ENCODE results near the gene SMIM44.
A peak's percentile ranks its signal among the peaks of the same experiment; 100 is the strongest.
"Not testable (repeated sequence)": the region's sequence is repeated elsewhere in the genome, so short reads cannot be mapped to it uniquely, and the experiment has no call there.

SMIM44 gene

DNA sequence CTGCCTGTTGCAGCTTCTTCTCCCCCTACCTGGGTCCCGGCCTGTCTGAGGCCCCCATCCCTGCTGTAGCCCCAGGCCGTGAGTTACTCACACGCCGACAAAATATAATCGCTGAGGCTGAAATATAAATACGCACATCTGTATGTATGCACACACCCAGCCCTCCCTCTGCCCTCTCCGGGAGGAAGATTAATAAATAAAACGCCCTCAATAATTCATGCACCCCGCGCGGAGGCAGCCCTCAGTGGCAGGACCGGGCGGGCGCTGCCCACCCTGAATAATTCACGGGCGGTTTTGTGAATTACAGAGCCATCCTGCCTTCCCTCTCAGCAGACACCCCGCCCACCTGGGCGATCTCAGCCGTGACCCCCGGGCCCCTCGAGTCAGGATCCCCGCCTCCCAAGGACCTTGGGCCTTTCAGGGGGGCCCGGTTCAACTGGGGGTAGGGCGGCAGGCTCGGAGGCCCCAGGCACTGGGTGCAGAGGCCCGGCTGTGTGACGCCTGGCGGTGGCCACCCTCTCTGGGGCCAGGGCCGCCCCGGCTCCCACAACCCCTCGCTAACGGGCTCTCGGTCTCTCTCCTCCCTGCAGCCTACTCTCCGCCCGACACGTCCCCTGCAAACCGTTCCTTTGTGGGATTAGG, 27.2 kb downstream of the SMIM44 start:
- DNase-seq = no peak

DNA sequence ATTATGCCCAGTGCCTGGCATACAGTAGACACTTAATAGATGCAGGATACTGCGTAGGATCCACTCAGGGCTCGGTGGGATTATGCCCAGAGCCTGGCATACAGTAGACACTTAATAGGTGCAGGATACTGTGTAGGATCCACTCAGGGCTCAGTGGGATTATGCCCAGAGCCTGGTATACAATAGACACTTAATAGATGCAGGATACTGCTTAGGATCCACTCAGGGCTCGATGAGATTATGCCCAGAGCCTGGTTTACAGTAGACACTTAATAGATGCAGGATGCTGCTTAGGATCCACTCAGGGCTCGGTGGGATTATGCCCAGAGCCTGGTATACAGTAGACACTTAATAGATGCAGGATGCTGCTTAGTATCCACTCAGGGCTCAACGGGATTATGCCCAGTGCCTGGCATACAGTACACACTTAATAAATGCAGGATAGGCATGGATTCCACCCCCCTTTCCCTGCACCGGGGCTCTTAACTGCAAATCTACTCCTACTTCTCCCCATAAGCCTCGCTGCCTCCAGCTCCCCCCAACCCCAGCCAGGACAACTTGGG, 27.8 kb downstream of the SMIM44 start:
- DNase-seq = no peak

DNA sequence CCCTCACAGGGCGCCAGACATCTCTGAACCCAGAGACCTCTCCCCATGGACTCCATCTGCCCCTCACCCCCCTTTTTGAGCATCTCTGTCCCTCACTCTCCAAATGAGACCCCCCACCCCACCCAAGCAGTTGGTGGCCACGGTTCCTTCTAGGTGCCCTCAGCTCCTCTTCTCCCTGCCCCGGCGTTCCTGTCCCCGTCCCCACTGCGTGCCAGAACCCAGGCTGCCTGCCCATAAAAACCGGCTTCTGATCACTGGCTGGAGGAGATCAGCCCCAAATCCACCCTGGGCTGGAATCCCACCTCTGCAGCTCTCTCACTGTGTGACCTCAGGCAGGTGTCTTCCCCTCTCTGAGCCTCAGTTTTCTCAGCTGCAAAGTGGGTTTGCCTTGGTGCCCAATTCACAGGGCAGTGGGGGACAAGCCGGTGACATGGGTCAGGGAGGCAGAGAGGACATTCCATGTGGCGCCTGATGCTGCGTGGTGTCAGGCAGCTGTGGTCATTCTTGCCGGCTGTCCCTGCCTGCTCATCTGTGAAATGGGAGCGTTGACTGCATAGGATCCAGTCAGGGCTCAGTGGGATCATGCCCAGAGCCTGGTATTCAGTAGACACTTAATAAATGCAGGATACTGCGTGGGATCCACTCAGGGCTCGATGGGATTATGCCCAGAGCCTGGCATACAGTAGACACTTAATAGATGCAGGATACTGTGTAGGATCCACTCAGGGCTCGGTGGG, 28.4 kb downstream of the SMIM44 start:
- DNase-seq = no peak

DNA sequence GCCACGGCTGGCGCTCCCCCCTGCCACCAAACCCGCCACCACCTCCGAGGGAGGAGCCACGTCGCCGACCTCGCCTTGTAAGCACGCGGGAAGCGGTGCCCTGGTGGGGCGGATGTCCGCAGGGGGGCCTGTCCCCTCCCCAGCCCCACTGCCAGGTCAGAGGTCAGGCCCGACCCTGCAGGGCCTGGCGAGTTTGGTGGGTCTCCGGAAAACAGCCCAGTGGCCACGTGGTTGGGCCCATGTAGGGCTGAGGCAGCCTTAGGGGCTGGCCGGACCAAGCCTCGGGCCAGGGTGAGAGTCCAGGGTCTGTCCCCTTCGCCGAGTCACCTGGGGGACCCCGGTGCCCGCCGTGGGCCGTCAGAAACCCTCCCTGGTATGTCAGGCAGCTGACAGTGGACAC, 29.4 kb downstream of the SMIM44 start:
- DNase-seq = no peak

DNA sequence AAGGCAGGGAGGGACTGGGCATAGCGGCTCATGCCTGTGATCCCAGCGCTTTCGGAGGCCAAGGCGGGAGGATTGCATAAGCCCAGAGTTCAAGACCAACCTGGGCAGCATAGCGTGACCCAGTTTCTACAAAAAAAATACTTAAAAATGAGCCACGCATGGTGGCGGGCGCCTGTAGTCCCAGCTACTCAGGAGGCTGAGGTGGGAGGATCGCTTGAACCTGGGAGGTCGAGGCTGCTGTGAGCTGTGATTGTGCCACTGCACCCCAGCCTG, 30.4 kb downstream of the SMIM44 start:
- DNase-seq = not testable (repeated sequence)

DNA sequence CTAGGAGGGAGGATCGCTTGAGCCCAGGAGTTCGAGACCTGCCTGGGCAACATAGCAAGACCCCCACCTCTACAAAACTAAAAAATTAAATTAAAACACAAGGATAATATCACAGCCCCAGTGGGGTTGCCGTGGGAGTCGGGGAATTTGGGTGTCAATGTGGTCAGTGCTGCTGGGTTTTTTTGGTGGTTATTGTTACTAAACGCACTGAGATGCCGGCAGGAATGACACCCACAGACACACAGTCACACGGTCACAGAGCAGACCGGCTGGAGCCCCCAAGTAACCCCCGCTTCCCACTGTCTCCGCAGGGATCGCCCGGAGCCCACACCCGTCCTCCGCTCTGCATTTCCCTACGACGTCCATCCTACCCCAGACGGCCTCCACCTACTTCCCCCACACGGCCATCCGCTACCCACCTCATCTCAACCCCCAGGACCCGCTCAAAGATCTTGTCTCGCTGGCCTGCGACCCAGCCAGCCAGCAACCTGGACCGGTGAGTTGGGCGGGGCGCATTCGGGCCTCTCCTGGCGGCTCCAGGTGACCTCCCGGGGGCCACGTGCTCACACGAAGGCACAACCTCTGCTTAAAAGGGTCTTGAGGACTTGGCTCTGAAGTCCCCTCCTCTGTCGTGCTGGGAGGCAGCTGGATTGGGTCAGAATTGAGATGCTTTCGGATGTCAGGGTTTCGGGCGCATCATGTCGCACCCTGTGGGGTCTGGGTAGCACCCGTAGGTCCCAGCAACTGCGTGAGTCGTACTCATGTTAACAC, 30.9 kb downstream of the SMIM44 start:
- no peak for DNase-seq

DNA sequence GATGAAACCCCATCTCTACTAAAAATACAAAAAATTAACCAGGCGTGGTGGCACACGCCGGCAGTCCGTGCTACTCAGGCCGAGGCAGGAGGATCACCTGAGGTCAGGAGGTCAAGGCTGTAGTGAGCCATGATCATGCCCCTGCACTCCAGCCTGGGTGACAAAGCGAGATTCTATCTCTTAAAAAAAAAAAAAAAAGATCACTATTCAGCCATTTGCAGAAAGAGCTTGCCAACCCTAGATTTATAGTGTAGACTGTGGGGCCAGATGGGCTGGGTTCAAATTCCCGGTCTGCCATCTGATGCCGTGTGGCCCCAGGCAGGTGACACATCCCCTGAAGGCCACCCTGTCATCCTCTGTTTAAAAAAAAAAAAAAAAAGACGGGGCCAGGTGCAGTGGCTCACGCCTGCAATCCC, 31.8 kb downstream of the SMIM44 start:
- no peak for DNase-seq

DNA sequence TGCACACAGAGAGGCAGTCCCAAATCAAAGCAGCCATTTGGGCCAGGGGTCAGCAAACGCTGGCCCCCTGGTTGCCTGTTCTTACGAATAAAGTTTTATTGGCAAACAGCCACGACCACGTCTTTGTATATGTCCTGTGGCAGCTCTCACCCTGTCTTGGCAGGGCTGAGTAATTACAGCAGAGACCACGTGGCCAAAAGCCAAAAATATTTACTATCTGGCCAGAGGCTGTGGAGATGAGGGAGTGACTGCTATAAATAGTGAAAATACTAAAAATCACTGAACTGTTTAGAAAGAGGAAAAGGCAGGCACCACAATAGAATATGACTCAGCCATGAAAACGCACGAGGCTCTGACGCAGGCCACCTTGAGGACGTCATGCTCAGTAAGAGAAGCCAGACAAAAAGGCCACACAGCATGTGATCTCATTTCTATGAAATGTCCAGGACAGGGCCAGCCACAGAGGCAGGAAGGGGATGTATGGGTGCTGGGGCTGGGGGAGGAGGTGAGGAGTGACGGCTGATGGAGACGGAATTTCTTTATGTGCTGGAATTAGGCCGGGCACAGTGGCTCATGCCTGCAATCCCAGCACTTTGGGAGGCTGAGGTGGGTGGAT, 32.3 kb downstream of the SMIM44 start:
- no peak for DNase-seq

DNA sequence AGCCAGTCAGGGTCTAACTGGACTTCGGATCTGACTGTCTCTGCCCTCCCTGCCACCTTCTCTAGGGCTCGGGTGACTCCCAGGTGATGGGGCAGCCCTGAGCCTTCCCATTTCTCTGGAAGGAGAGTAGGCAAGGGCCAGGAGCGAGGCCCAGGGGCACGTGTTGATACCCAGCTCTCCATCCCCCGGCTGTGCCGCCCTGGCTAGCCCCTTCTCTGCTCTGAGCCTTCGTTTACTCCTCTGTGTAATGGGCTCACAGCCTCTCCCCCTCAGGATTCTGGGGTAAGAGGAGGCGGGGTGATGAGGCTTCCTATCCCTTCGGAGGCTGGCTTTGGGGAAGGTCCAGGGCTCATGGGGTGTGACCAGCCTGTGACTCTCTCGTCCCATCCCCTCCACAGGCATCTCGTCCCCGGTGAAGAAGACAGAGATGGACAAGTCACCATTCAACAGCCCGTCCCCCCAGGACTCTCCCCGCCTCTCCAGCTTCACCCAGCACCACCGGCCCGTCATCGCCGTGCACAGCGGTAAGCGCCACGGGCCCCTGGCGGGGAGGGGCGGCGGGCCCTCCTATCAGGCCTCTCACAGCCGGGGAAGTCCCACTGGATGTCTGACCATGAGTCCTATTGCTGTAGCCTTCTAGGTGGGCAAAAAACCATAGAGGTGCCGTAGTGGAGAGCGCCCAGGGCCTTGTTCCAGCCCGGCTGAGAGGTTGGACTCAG, 34.5 kb downstream of the SMIM44 start:
- DNase-seq = no peak

DNA sequence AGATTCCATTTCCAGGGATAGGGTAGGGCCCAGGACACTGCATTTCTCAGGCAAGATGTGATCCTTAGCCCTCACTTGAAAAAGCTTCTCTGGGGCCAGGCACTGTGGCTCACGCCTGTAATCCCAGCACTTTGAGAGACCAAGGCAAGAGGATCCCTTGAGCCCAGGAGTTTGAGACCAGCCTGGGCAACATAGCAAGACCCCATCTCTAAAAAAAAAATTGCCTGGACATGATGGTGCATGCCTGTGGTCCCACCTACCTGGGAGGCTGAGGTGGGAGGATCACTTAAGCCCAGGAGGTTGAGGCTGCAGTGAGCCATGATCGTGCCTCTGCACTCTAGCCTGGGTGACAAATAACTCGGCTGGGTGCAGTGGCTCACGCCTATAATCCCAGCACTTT, 36.6 kb downstream of the SMIM44 start:
- not testable (repeated sequence) for DNase-seq

DNA sequence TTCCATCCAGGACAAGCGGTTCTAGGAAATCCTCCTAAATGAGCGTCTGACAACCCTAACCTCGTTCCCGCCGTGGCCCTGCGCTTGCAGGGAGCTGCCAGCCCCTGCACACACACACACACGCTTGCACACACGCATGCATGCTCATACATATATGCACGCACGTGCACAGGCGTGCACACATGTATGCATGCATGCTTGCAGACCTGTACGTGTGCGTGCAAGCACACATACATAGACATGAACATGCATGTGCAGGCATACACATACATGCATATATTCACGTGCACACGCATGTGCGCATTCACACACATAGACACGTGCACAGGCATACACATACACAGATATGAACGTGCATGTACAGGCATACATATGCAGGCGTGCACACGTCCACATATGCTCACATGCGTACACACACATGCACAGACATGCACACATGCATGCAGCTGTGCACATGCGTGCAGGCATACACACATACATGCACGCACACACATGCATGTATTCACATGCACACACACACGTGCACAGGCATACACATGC, 38.5 kb downstream of the SMIM44 start:
- no peak for DNase-seq

DNA sequence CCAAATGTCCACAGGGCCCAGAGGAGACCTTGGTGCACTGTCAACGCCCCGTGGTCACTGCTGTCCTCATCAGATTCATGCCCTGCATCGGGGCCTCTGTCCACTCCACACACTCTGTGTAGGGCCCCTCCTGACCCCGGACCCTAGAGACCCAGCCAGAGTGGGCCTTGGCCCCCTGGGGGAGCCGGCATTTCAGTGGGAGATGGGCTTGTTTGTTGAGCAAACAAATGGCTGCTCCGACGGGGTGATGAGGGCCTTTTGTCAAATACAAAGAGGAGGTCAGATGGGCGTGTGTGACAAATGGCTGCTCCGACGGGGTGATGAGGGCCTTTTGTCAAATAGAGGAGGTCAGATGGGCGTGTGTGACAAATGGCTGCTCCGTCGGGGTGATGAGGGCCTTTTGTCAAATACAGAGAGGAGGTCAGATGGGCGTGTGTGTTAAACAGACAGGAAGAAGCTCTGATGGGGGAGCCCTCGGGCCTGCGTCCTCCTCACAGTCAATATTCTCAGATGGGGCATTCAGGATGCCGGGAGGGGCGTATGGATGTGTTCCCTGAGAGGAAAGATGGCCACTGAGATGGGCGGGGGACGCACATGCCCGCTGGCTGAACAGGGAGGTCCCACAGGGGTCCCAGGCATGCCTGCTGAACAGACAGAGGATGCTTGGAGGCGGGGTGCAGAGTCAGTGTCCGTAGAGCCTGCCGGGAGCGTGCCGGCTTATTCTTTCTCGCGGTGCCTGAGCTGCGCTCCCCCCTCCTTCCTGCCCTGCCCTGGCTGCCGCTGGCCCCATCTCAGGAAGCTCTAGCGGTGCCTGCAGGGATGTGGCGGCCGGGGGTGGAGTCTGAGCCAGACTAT, 39.2 kb downstream of the SMIM44 start:
- DNase-seq = no peak

DNA sequence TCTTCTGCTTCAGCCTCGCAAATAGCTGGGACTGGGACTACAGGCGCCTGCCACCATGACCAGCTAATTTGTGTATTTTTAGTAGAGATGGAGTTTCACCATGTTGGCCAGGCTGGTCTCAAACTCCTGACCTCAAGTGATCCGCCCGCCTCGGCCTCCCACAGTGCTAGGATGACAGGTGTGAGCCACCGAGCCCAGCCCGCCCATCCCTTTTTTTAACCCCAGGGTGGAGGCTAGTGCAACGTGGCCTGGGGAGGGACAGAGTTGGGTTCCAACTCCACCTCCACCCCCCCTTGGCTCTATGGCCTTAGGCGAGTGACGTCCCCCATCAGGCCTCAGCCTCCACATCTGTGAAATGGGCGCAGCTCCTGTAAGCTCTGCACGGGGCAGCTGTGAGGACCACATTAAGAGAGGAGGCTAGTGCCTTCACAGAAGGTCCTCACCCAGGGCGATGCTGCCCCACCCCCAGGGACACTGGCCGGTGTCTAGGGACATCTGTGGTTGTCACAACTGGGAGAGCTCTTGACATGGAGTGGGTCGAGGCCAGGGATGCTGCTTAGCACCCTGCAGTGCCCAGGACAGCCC, 40.7 kb downstream of the SMIM44 start:
- no peak for DNase-seq

DNA sequence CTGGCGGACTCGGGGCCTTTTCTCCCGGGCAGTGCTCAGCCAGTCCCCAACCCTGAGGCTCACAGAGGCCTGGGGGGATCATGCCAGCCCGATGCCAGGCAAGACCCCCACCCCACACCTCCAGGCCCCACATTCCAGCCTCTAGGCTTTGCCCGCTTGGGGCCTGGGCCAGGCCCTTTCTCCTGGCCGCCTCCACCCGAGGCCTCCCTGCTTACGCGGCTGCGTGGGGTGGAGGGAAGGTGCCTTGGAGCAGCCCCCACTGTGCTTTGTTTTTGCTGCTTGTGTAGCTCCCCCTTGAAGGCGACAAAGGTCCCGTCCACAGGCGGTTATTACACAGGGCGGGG, 41.3 kb downstream of the SMIM44 start:
- no peak for DNase-seq

DNA sequence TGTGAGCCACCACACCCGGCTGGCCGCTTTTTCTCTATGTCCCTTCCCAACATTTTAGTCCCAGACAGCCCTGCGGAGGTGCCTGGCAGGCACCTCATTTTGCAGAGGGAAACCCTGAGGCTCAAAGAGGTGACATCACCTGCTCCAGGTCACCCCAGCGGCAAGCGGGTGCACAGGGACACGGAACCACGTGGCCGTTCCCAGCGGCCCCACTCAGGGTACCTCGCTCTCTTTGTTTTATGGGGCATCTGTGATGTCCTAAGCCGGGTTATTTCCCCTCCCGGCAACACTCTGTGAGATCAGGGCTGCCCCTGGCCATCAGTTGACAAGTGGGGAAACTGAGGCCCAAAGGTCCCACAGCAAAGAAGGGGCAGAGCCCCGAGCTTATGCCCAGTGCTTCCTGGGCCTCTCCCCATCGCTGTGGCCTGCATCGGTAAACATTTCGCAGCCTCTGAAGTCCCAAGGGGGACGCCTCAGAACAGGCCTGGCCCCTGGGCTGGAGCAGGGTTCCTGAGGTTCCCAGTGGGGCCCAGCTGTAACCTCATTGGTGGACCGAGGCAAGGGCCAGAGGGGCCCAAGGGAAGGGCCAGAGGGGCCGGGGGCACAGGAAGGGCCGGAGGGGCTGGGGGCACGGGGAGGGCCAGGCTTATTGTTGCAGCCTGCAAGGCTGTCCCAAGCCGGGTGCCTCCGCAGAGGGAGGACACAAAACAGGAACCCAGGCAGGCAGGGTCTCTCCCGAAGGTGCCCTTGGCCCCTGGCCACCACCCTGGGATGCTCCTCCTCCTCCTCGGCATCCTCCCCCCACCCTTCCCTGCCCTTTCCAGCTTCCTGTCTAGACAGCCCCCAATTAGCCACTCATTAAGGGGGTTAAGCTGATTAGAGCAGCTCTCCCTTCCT, 41.9 kb downstream of the SMIM44 start:
- no peak for DNase-seq

DNA sequence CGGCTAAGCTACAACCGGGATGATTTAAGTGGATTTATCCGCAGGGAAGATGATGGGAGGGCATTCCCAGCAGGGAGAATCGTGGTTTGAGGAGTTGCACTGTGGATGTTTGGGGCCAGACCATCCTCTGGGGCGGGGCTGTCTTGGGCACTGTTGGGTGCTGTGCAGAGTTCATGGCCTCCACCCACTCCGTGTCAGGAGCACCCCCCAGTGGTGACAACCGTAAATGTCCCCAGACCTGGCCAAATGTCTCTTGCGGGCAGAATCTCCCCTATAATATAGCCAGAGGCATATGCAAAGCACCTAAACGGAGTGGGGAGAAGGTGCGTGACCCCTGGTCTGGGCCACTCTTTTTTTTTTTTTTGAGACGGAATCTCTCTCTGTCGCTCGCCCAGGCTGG, 43.2 kb downstream of the SMIM44 start:
- DNase-seq = peak; percentile 61

DNA sequence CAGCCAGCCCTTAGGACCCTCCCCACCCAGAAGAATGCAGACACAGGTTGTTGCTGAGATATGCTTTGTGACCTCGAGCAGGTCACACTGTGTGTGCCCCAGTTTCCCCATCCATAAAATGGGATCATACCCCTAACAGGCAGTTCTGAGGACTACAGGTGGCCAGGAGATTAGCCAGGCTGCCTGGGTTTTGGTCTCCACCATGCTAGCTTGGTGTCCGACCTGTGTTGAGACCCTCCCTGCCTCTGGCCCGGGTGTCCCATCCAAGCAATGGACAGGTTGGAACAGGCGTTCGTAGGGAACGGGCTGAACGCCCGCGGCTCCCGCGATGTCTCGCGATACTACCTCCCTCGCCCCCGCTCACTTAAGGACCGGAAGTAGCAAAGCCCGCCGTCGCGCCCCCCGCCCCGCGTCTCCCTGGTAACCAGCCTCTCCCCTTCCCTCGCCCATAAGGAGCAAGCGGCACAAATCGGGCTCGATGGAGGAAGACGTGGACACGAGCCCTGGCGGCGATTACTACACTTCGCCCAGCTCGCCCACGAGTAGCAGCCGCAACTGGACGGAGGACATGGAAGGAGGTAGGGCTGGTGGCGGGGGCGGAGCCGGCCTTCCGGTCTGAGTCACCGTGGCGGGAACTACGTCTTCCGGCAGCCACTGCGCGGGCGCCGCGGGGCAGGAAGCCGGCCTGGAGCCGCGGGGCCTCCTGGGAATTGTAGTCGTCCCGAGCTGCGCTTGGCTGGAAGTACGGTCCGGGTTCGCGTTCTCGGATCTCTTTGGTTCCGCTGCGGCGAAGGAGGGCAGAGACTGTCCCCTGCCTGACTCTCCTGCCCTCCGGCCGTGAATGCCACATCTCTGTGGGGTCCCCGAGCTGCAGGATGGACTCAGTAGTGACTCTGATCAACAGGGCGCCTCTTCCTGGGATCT, 48.3 kb downstream of the SMIM44 start:
- peak; percentile 97 for DNase-seq

DNA sequence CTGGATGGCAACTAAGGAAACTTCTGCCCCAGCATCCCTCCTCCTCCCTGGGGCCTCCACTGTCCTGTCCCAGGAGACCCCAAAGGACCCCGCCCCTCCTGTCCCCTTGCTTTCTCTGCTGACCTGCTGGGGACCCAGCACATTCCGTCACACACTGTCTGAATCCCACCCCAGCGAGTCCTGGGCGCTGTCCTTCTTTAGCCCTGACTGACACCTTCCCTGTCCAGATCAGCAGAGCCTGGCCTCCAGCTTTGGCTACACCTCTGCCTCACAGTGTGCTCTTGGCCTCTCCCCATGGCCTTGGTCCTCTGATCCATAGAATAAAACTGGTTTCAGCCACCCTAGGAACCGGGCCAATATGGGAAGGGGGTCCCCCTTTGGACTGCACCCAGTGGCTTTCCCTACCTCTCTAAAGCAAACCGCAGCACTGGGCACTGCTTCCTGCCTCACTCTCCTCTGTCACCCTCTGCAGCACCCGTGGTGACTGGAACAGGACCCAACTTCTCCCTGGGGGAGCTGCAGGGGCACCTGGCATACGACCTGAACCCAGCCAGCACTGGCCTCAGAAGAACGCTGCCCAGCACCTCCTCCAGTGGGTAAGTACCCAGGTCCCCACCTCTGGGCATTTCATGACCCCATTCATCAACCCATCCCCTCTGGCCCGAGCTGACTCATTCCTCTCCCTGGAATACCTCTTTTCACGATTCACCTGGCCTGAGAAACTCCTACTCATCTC, 49.3 kb downstream of the SMIM44 start:
- DNase-seq = no peak
